IPS-15b (cell line): ENCODE data around the gene IBTK.

ENCODE experiments used
- H3K27me3 ChIP-seq: one replicate; pipeline ENCODE4 v1.6.1; 2013; ENCODE audit warnings: low read length; ENCODE audit not compliant: control insufficient read depth, insufficient read depth
- H3K36me3 ChIP-seq: one replicate; pipeline ENCODE4 v1.6.1; 2013; ENCODE audit warnings: low read length; ENCODE audit not compliant: control insufficient read depth, insufficient read depth
- H3K4me1 ChIP-seq: one replicate; pipeline ENCODE4 v1.6.1; 2013; ENCODE audit warnings: mild to moderate bottlenecking, low read length; ENCODE audit not compliant: control insufficient read depth, insufficient read depth
- H3K4me3 ChIP-seq: one replicate; pipeline ENCODE4 v1.5.1; 2013; ENCODE audit warnings: low read depth, low read length
- H3K9ac ChIP-seq: one replicate; pipeline ENCODE4 v1.6.1; 2013; ENCODE audit warnings: low read depth, mild to moderate bottlenecking, low read length
- H3K9me3 ChIP-seq: one replicate; pipeline ENCODE4 v1.6.1; 2013; ENCODE audit warnings: mild to moderate bottlenecking, low read length; ENCODE audit not compliant: control insufficient read depth, insufficient read depth

The IBTK gene

GRCh38 chr6:82243884-82244283, 3.7 kb downstream of the IBTK start:
- H3K4me3 ChIP-seq = no peak overlapping the region
- H3K9ac ChIP-seq = no peak overlapping the region
- H3K9me3 ChIP-seq = peaks cover 2% of the 10 kb centered on the region
- no peaks in the 10 kb centered on the region for H3K27me3 ChIP-seq
- H3K36me3 ChIP-seq = peaks cover 1% of the 10 kb centered on the region
- H3K4me1 ChIP-seq = peaks cover 2% of the 10 kb centered on the region

GRCh38 chr6:82240186-82240585, 7.4 kb downstream of the IBTK start:
- Histone ChIP-seq H3K36me3 (peaks cover 7% of the 10 kb centered on the region), H3K4me1 (peaks cover 2% of the 10 kb centered on the region), H3K27me3 (no peaks in the 10 kb centered on the region), H3K4me3 (no peak overlapping the region), H3K9ac (no peak overlapping the region), H3K9me3 (peaks cover 2% of the 10 kb centered on the region)

- no peaks in the 10 kb centered on the region for H3K27me3 ChIP-seq
- no peak overlapping the region for H3K9ac ChIP-seq
- peaks cover 2% of the 10 kb centered on the region for H3K9me3 ChIP-seq
- H3K4me1 ChIP-seq = peaks cover 2% of the 10 kb centered on the region
- H3K4me3 ChIP-seq = no peak overlapping the region
- H3K36me3 ChIP-seq = peaks cover 7% of the 10 kb centered on the region
These were observed 7.9 kb downstream of the IBTK start for GRCh38 chr6:82239597-82239996.

- H3K36me3 ChIP-seq = peaks cover 7% of the 10 kb centered on the region
- peaks cover 2% of the 10 kb centered on the region for H3K4me1 ChIP-seq
- H3K27me3 ChIP-seq = no peaks in the 10 kb centered on the region
- peaks cover 2% of the 10 kb centered on the region for H3K9me3 ChIP-seq
- no peak overlapping the region for H3K4me3 ChIP-seq
- no peak overlapping the region for H3K9ac ChIP-seq
These were observed 10.5 kb downstream of the IBTK start for GRCh38 chr6:82237013-82237412.

- Histone ChIP-seq H3K36me3 (peaks cover 6% of the 10 kb centered on the region), H3K4me1 (no peaks in the 10 kb centered on the region)
These were observed 19.8 kb downstream of the IBTK start for GRCh38 chr6:82227770-82228169.

GRCh38 chr6:82220167-82220566, 27.4 kb downstream of the IBTK start:
- H3K9me3 ChIP-seq = no peaks in the 10 kb centered on the region
- no peak overlapping the region for H3K9ac ChIP-seq
- H3K4me3 ChIP-seq = no peak overlapping the region
- no peaks in the 10 kb centered on the region for H3K27me3 ChIP-seq
- no peaks in the 10 kb centered on the region for H3K4me1 ChIP-seq
- H3K36me3 ChIP-seq = peaks cover 7% of the 10 kb centered on the region

More at GRCh38 chr6:82227770-82228169, 19.8 kb downstream of the IBTK start:
- no peaks in the 10 kb centered on the region for H3K27me3 ChIP-seq
- H3K4me3 ChIP-seq = no peak overlapping the region
- no peak overlapping the region for H3K9ac ChIP-seq
- H3K9me3 ChIP-seq = no peaks in the 10 kb centered on the region

- H3K9ac ChIP-seq = no peak overlapping the region
- no peaks in the 10 kb centered on the region for H3K4me1 ChIP-seq
- H3K36me3 ChIP-seq = peaks cover 8% of the 10 kb centered on the region
- no peaks in the 10 kb centered on the region for H3K27me3 ChIP-seq
- no peaks in the 10 kb centered on the region for H3K9me3 ChIP-seq
- no peak overlapping the region for H3K4me3 ChIP-seq
These were observed 30.4 kb downstream of the IBTK start for GRCh38 chr6:82217018-82217586.

GRCh38 chr6:82216549-82216948, 31.0 kb downstream of the IBTK start:
- H3K4me1 ChIP-seq = no peaks in the 10 kb centered on the region
- no peaks in the 10 kb centered on the region for H3K27me3 ChIP-seq
- peaks cover 8% of the 10 kb centered on the region for H3K36me3 ChIP-seq
- H3K4me3 ChIP-seq = no peak overlapping the region
- H3K9me3 ChIP-seq = no peaks in the 10 kb centered on the region
- no peak overlapping the region for H3K9ac ChIP-seq

GRCh38 chr6:82211326-82211725, 36.2 kb downstream of the IBTK start:
- Histone ChIP-seq H3K4me3 (no peak overlapping the region), H3K36me3 (peaks cover 4% of the 10 kb centered on the region), H3K9ac (no peak overlapping the region), H3K4me1 (peaks cover 2% of the 10 kb centered on the region), H3K9me3 (no peaks in the 10 kb centered on the region), H3K27me3 (no peaks in the 10 kb centered on the region)

GRCh38 chr6:82208913-82209312, 38.6 kb downstream of the IBTK start:
- Histone ChIP-seq H3K9me3 (no peaks in the 10 kb centered on the region), H3K4me1 (peaks cover 2% of the 10 kb centered on the region), H3K27me3 (no peaks in the 10 kb centered on the region), H3K36me3 (no peaks in the 10 kb centered on the region), H3K9ac (no peak overlapping the region), H3K4me3 (no peak overlapping the region)

- no peaks in the 10 kb centered on the region for H3K36me3 ChIP-seq
- no peak overlapping the region for H3K9ac ChIP-seq
- H3K4me1 ChIP-seq = peaks cover 2% of the 10 kb centered on the region
- H3K9me3 ChIP-seq = no peaks in the 10 kb centered on the region
- H3K27me3 ChIP-seq = no peaks in the 10 kb centered on the region
- no peak overlapping the region for H3K4me3 ChIP-seq
These were observed 41.6 kb downstream of the IBTK start for GRCh38 chr6:82205930-82206392.

GRCh38 chr6:82204020-82204419, 43.5 kb downstream of the IBTK start:
- peaks cover 2% of the 10 kb centered on the region for H3K4me1 ChIP-seq
- peaks cover 7% of the 10 kb centered on the region for H3K36me3 ChIP-seq
- H3K4me3 ChIP-seq = no peak overlapping the region
- no peaks in the 10 kb centered on the region for H3K27me3 ChIP-seq
- H3K9me3 ChIP-seq = no peaks in the 10 kb centered on the region
- no peak overlapping the region for H3K9ac ChIP-seq
